ENCODE results near the gene ZFYVE16.
"Not testable (repeated sequence)": the region's sequence is repeated elsewhere in the genome, so short reads cannot be mapped to it uniquely, and the experiment has no call there.

The ZFYVE16 gene

DNA sequence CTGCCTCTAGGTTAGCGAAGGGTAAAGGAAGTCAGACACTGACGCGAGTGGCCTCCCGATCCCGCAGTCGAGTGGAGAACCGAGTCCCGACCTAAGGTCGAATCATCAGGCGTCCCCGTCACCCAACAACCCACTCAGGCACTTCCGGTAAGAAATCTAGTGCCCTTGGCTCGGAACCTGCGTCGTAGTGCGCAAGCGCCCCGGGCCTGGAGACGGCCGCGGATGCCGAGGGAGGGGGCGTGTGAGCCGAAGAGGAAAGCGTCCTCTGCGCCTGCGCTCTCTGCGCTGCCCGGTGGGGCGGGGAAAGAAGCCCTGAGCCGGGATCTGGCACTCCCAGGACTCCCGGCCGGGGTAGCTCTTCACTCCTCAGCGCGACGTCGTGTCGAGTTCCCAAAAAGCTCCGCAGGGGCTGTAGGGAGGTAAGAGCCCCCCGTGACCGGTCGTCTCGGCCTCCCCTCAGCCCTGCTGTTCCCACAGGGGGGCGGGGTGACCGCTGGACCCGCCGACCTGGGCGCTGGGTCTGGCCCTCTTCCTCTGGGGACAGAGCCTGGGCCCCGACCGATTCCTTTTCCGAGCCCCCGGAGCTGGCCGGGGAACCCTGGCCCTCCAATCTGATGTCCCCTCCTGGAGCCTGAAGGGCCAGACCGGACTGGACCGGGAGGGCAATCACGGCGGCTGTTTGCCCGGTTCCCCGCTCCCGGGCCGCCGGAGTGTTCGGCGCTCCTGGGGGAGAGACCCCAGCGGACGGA is at the start of gene ZFYVE16:
TSS of gene ZFYVE16 (plus strand) at position 330 of the 749 bp plus-strand sequence. CDS start 26,084 bp downstream, outside the sequence.
- peak; percentile 97 for DNase-seq

DNA sequence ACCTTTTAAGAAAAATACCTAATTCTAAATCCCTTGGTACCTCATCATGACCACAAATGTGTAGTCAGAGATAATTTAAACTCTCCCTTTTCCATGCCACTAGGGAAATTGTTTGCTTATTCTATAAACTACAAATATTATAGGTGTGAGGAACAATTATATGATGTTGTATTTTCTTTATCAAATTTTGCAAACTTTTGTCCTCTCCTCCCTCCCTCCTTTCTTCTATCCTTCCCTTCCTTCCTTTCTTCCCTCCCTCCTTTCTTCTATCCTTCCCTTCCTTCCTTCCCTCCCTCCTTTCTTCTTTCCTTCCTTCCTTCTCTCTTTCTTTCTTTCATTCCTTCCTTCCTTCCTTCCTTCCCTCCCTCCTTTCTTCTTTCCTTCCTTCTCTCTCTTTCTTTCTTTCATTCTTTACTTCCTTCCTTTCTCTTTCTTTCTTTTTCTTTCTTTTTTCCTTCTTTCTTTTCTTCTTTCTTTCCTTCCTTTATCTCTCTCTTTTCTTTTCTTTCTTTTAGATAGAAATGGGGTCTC is 46.9 kb upstream of the ZFYVE16 start:
- DNase-seq: no peak

- no peak for DNase-seq
These were observed 43.0 kb upstream of the ZFYVE16 start for GRCh38 chr5:80364892-80365291.

GRCh38 chr5:80368661-80369480 is 39.0 kb upstream of the ZFYVE16 start:
- DNase-seq: peak; percentile 46

DNA sequence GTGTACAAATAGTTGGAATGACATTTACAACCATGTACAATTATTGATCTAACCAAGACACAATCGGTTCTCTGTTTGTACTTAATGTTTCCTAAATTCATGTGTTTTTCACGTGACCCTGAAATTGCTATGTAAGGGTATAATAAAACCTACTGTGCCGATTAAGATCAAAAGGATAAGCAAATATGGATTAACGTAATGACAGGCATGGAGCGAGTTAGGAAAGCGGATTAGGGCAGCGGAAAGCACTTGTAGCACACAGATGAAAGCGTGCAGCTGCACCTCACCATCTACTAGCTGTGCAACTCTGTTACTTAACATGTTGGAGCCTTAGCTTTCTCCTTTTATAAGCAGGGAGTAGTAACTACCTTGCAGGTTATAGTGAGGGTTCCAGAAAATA is 38.3 kb upstream of the ZFYVE16 start:
- DNase-seq: peak; percentile 93

DNA sequence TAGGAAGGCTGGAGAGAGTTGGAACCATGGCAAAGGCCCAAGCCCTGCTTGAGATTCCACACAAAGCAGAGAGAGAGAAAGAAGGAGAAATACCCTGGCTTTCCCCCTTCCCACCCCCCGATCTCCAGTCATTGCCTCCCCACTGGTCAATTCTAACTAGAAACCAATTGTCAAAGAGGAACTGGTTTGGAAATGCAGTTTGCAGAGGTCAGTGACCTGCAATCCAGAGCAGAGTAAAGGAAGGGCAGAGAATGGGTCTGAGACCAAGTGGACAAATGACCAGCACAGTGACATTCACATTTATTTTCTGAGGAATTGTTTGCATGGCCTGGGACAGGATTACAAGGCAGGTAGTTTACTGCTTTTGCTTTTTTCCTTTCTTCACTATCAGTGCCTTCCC is 37.5 kb upstream of the ZFYVE16 start:
- DNase-seq: peak; percentile 34

DNA sequence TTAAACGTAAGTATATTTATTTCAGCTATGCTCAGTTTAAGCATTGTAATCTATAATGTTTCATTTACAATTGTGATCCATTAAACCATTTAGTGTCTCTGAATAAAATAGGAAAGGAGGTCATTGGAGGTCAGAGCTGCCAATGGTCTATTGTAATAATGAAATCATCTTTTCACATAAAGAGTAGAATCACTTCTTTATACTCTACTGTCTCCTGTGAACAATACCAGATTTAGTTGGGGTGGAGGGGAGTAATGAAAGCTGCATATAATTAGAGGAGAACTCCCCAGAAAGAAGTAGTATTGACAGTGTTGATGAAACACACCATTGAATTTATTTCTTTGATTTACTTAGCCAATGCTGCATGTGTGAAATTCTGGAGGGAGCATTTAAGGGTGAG is 35.1 kb upstream of the ZFYVE16 start:
- no peak for DNase-seq

DNA sequence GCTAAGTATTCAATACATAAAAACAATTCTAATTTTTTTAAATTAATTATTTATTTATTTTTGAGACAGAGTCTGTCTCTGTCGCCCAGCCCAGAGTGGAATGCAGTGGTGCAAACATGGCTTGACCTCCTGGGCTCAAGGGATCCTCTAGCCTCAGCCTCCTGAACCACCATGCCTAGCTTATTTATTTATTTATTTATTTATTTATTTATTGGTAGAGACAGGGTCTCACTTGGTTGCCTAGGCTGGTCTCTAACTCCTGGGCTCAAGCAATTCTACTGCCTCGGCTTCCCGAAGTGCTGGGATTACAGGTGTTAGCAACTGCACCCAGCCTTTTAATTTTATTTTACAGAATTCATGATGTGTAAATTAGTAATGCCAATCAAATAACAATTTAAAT is 33.7 kb upstream of the ZFYVE16 start:
- DNase-seq: no peak

DNA sequence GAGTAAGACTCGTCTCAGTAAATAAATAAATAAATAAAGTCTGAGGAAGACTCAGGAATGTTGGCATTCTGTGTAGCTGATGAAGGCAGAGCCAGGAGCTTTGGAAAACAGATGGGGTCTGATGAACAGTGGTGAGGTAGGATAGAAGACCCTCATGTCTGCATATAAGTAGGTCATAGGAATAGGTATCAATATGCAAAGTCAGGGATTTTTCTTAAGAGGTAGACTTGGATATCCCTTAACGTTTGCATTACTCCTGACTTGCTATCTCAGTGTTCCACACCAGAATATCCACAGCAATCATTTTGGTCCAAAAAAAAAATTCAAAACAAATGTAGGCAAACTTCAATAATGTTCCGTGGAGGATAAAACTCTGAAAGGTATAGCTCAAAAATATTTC is 31.3 kb upstream of the ZFYVE16 start:
- DNase-seq: no peak

GRCh38 chr5:80382488-80382887 is 25.4 kb upstream of the ZFYVE16 start:
- no peak for DNase-seq

GRCh38 chr5:80387063-80387768 is 20.6 kb upstream of the ZFYVE16 start:
- DNase-seq: no peak

GRCh38 chr5:80389580-80389979 is 18.3 kb upstream of the ZFYVE16 start:
- DNase-seq: no peak

DNA sequence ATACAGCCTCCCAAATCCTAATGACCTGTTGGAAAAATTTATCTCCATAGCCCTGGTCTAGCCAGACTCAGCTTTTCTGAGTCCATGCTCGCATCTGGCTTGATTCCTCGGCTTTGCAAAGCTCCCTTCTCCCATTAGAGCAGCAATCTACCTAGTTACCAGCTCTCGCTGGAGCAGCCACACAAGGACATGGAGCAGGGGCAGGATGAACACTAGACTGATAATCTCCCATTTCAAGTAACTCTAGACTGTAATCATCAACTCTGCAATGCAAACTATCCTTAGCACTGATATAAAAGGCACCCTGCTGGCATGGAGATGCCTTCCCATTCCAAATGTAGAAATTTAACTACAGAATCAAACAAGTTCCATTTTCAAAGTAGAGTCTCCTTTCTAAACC is 17.5 kb upstream of the ZFYVE16 start:
- not testable (repeated sequence) for DNase-seq

DNA sequence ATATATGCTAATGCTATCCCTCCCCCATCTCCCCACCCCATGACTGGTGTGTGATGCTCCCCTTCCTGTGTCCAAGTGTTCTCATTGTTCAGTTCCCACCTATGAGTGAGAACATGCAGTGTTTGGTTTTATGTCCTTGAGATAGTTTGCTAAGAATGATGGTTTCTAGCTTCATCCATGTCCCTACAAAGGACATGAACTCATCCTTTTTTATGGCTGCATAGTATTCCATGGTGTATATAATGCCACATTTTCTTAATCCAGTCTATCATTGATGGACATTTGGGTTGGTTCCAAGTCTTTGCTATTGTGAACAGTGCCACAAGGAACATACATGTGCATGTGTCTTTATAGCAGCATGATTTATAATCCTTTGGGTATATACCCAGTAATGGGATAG is 16.6 kb upstream of the ZFYVE16 start:
- not testable (repeated sequence) for DNase-seq

- DNase-seq: no peak
These were observed 8.2 kb upstream of the ZFYVE16 start for GRCh38 chr5:80399526-80400239.

DNA sequence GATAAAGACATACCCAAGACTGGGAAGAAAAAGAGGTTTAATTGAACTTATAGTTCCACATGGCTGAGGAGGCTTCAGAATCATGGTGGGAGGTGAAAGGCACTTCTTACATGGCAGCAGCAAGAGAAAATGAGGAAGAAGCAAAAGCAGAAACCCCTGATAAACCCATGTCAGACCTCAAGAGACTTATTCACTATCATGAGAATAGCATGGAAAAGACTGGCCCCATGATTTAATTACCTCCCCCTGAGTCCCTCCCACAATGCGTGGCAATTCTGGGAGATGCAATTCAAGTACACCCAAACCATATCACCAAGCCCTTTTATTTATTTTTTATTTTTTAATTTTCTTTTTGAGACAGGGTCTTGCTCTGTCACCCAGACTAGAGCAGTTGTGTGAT is 7.5 kb upstream of the ZFYVE16 start:
- not testable (repeated sequence) for DNase-seq

DNA sequence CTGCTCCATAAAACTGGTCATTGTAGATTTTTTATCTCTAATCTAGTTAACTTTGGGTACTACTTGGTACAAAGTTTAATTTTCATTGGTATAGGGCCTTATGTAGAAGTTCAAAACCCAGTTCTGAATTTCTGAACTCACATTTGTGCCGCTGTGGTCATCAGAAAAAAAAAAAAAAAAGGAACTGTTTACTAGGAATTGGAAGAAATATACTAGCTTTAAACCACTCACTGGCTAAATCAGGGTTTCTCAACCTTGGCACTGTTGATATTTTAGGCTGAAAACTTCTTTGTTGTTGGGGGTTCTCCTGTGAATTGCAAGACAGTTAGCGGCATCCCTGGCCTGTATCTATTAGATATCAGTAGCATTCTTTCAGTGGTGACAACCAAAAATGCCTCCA is 4.1 kb upstream of the ZFYVE16 start:
- DNase-seq: no peak

DNA sequence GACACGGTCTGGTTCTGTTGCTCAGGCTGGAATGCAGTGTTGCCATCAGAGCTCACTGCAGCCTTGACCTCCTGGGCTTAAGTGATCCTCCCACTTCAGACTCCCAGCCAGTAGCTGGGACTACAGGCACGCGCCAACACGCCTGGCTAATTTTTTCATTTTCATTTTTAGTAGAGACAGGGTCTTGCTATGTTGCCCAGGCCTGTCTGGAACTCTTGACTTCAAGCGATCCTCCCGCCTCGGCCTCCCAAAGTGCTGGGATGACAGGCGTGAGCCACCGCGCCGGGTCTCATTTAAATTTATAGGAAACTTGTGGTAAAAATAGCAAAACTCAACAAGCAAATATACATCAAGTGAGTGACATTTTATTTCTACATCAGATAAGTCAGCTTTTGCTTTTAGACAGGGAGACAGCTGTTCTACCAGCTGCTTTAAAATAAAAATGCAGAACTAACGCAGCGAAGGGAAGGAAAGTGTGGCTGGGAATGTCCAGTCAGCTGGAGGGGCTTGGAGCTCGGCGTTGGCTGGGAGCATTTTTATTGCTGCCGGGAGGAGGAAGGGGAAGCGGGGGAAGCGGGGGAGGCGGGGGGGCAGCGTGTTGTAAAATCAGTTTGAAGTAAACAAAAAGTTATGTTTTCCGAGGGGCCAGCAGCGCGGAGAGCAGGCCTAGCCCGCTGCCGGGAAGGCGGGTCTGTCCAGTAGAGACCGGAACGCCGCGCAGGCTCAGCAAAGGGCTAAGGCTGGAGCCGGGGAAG is 707 bp upstream of the ZFYVE16 start:
- no peak for DNase-seq

DNA sequence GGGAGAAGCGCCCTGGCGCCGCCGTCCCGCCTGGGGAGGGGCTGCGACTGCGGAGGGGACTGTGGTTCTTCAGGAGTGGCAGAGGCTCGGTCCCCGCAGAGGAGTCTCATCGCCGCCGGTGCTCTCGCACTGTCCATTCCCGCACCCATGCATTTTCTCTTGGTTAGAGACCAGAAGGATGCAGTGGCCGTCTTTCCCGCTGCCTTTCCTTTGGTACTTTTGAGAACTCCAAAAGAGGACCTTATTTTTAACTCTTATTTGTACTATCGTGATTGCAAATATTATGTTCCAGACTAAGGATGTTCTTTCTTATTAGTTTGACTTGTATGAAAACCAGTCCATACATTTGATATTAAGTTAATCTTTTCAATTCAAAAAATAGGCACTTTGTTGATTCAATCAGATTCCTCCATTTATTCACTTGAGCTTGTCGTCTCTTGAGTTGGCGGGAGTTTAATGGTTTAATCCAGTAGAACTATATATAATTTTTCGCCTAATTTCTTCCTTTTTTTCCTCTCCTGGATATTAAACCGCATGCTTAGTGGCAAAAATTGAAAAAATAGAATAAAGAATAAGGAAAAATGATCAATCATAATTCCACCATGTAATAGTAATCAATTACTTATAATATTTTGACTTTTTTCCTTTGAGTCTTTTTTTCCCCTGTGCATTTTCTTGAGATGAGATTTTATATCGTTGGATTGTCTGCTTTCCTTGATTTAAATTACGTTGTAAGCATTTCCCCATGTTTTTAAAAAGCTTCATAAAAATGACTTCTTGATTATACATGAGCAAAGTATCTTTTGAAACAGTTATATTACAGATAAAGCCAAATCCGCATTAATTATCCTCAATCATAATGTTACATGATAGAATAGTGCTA is 861 bp downstream of the ZFYVE16 start:
- DNase-seq: peak; percentile 86

DNA sequence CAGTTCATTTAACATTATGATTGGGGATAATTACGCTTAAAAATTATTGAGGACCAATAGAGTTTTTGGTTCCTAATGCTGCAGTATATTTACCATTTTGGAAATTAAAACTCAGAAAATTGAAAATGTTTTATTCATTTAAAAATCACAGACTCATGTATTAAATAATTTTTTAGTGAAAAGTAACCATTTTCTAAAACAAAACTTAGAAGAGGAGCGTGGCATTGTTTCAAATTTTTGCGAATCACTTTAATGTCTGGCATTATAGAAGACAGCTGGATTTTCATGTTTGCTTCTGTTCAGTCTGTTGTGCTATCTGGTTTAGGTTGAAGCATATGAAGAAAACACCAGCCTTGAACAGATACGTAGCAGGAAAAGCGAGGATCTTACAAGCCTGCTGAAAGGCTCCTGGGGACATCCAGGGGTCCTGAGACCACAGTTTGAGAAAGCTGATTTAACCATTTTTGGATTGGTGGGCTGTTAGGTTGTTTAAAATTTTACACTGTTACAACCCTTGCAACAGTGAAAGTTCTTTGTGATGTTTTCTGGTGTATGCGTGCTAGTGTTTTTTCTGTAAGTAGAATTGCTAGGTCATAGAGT is 1.6 kb downstream of the ZFYVE16 start:
- DNase-seq: peak; percentile 16
